Tibial nerve (tissue), 4 donors: ENCODE measurements around the gene TGM6. TPM values are rescaled to one million over a fixed set of nuclear protein-coding genes. Genes with fewer than 3 reads are reported as not detected.

ENCODE experiments used
- DNase-seq, 2 donors: peaks; one replicate each; pipeline ENCODE4 v3.0.0-alpha.2; 2019; ENCODE audit warnings: low spot score in 2 of 2
- H3K27ac ChIP-seq, 4 donors: fragments of 200-600 bp; sonication (generic) in 3 of 4; one replicate each; pipeline ENCODE4 v1.5.1; 2017 to 2019; ENCODE audit warnings: mild to moderate bottlenecking in 1 of 4
- H3K27me3 ChIP-seq, 2 donors: fragments of 200-600 bp; sonication (generic) in 1 of 2; one replicate each; pipeline versions ENCODE4 v1.5.1 to v1.6.0; 2017 to 2019
- H3K36me3 ChIP-seq, 3 donors: fragments of 200-600 bp; sonication (generic); one replicate each; pipeline ENCODE4 v1.5.1; 2018 to 2019
- H3K4me1 ChIP-seq, 4 donors: fragments of 200-600 bp; sonication (generic) in 3 of 4; one replicate each; pipeline ENCODE4 v1.5.1; 2017 to 2019
- H3K4me3 ChIP-seq, 4 donors: fragments of 200-600 bp; sonication (generic) in 3 of 4; one replicate each; pipeline ENCODE4 v1.5.1; 2017 to 2019; ENCODE audit warnings: mild to moderate bottlenecking in 1 of 4, moderate library complexity in 1 of 4
- H3K9me3 ChIP-seq, 4 donors: fragments of 200-600 bp; sonication (generic) in 3 of 4; one replicate each; pipeline ENCODE4 v1.5.1; 2017 to 2019
- EP300 ChIP-seq, 2 donors: sonication (generic); formaldehyde crosslinking; IDR thresholded peaks; one replicate each; pipeline ENCODE4 v1.6.1; 2017; ENCODE audit warnings: antibody characterized with exemption in 2 of 2, mild to moderate bottlenecking in 1 of 2
- POLR2A ChIP-seq, 2 donors: fragments of 450-650 bp; IDR thresholded peaks; one replicate each; pipeline ENCODE4 v1.6.1; 2017; ENCODE audit warnings: antibody characterized with exemption in 2 of 2, mild to moderate bottlenecking in 2 of 2, moderate library complexity in 2 of 2
- WGBS, 2 donors: methylation state at CpG; one replicate each; pipeline ENCODE4 v1.1.5; 2018; 5-methylcytosine and 5-hydroxymethylcytosine counted together
- total RNA-seq, 4 donors: library from RNA; depleted of rRNA; stranded (reverse); fragments of >200 nt; gene quantifications; one replicate each; pipeline ENCODE4 v1.1.0, GENCODE V29; 2016
- TF ChIP-seq, protein P1 (sequence below), 5 experiments: fragments of 200-600 bp in 3 of 5; fragments of 450-650 bp in 2 of 5; sonication (generic) in 3 of 5; IDR thresholded peaks; one replicate each; pipeline ENCODE4 v1.5.1; 2016 to 2019; ENCODE audit warnings: antibody characterized with exemption in 5 of 5, mild to moderate bottlenecking in 3 of 5, moderate library complexity in 2 of 5

TGM6 gene
- total RNA-seq, 4 donors from 2014 or later, result not detected

DNA sequence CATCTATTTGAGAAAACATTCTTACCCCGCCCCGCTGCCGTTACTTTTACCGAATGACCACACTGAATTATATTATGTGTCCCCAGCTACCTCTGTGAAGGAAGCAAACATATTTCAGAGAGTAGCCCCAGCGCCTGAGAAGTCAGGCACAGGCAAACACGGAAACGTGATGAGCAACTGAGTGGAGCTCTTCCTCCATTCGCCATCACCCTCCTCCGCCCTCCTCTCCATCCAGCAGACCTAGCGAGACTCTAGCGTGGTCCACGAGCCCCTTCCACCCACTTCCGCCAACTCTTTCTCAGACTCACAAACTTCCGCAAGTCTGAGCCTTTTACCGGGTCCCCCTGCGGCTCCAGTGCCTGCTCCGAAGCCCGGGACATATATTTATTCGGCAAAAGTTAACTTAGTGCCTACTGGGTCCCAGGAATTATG is 89.3 kb downstream of the TGM6 start:
- Histone ChIP-seq H3K4me1 (peaks cover 0 to 43% (median 3%) of the 10 kb centered on the region in 4 donors), H3K9me3 (no peaks in the 10 kb centered on the region), H3K36me3 (peaks cover 0 to 26% (median 8%) of the 10 kb centered on the region in 3 donors), H3K27me3 (no peaks in the 10 kb centered on the region), H3K4me3 (peak overlapping the region; percentile 55 to 80 (median 74)), H3K27ac (peak overlapping the region; percentile 80 to 94 (median 88))
- DNase-seq, result peak in 1 of 2 donors; percentile 12
- 0% methylated on average over 19 of the region's 19 CpGs for WGBS, 2 donors
- TF ChIP-seq, protein P1, sequence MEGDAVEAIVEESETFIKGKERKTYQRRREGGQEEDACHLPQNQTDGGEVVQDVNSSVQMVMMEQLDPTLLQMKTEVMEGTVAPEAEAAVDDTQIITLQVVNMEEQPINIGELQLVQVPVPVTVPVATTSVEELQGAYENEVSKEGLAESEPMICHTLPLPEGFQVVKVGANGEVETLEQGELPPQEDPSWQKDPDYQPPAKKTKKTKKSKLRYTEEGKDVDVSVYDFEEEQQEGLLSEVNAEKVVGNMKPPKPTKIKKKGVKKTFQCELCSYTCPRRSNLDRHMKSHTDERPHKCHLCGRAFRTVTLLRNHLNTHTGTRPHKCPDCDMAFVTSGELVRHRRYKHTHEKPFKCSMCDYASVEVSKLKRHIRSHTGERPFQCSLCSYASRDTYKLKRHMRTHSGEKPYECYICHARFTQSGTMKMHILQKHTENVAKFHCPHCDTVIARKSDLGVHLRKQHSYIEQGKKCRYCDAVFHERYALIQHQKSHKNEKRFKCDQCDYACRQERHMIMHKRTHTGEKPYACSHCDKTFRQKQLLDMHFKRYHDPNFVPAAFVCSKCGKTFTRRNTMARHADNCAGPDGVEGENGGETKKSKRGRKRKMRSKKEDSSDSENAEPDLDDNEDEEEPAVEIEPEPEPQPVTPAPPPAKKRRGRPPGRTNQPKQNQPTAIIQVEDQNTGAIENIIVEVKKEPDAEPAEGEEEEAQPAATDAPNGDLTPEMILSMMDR (IDR thresholded peaks at IDR 0.05), result no peak
- no peak for TF ChIP-seq EP300 (IDR thresholded peaks at IDR 0.05)
- TF ChIP-seq POLR2A (IDR thresholded peaks at IDR 0.05), result no peak

DNA sequence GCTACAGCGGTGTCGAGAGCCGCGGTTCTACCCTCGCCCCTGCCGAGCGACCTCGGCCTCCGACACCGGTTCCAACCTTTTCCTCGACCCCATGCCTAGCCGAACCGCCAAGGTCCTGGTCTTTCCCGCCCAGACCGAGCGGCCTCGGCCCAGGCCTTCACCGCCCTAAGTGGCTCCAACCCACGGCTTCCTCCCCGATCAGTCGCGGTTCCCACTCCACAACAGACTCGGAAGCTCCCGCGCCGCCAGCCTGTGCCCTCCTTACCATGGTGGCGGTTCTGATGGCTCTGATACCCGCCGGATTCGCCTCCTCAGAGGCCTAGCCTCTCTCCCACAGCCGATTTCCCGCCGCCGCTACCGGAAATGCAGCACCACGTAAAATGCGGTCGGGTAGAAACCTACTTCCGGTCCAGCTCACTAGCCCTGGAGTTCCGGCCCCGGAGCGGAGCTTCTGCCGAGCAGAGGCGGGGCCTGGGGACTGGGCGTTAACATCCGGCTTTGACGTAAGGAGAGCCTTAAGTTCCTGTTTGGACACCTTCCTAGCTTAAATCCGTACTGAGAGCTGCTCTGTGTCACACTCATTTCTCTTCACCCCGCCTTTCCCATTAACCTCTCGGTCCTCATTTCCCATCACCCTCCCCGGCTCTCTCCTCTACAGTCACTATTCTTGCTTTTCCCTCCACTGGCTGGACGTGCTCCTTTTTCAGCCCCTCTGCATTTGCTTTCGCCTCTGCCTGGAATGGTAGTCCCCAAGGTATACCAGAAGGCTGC is 89.9 kb downstream of the TGM6 start, which contains the start of gene SNRPB:
Gene SNRPB, minus strand, starts transcription at position 367 of the 771 bp plus-strand sequence. Its CDS starts 99 bp downstream, at position 268.
- H3K27me3 ChIP-seq, result no peaks in the 10 kb centered on the region
- H3K4me3 ChIP-seq, result peak within 1 kb of the TSS; percentile 55 to 80 (median 74)
- DNase-seq, result peak; percentile 87 to 92
- no peaks in the 10 kb centered on the region for H3K9me3 ChIP-seq
- TF ChIP-seq POLR2A (IDR thresholded peaks at IDR 0.05) (peak in 1 of 2 donors; percentile 98), EP300 (IDR thresholded peaks at IDR 0.05) (peak; percentile 91 to 98)
- TF ChIP-seq, protein P1 (IDR thresholded peaks at IDR 0.05), result peak in 2 of 5 experiments; percentile 10 to 36
- peaks cover 0 to 20% (median 5%) of the 10 kb centered on the region in 3 donors for H3K36me3 ChIP-seq
- 1 to 2% methylated on average over 41 to 50 of the region's 53 CpGs for WGBS, 2 donors
- H3K4me1 ChIP-seq, result peaks cover 0 to 43% (median 3%) of the 10 kb centered on the region in 4 donors
- H3K27ac ChIP-seq, result peak within 1 kb of the TSS; percentile 80 to 94 (median 88)

DNA sequence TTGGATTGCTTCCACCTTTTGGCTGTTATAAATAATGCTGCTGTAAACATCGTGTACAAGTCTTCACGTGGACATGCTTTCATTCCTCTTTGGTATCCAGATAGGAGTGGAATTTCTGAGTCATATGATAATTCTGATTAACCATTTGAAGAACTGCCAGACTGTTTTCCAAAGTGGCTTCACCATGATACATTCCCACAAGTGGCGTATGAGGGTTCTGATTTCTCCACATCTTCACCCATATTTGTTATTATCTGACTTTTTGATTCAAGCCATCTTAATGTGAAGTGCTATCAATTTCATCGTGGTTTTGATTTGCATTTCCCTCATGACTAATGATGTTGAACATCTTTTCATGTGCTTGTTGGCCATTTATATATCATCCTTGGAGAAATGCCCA is 92.8 kb downstream of the TGM6 start:
- 63 to 66% methylated on average over 4 of the region's 4 CpGs for WGBS, 2 donors
- peaks cover 0 to 20% (median 3%) of the 10 kb centered on the region in 4 donors for H3K4me1 ChIP-seq
- no peaks in the 10 kb centered on the region for H3K27me3 ChIP-seq
- H3K36me3 ChIP-seq, result peaks cover 0 to 19% (median 0%) of the 10 kb centered on the region in 3 donors
- no peak overlapping the region for H3K4me3 ChIP-seq
- DNase-seq, result no peak
- TF ChIP-seq POLR2A (IDR thresholded peaks at IDR 0.05) (no peak), EP300 (IDR thresholded peaks at IDR 0.05) (no peak)
- TF ChIP-seq, protein P1 (IDR thresholded peaks at IDR 0.05), result no peak
- H3K9me3 ChIP-seq, result no peaks in the 10 kb centered on the region
- H3K27ac ChIP-seq, result no peak overlapping the region

DNA sequence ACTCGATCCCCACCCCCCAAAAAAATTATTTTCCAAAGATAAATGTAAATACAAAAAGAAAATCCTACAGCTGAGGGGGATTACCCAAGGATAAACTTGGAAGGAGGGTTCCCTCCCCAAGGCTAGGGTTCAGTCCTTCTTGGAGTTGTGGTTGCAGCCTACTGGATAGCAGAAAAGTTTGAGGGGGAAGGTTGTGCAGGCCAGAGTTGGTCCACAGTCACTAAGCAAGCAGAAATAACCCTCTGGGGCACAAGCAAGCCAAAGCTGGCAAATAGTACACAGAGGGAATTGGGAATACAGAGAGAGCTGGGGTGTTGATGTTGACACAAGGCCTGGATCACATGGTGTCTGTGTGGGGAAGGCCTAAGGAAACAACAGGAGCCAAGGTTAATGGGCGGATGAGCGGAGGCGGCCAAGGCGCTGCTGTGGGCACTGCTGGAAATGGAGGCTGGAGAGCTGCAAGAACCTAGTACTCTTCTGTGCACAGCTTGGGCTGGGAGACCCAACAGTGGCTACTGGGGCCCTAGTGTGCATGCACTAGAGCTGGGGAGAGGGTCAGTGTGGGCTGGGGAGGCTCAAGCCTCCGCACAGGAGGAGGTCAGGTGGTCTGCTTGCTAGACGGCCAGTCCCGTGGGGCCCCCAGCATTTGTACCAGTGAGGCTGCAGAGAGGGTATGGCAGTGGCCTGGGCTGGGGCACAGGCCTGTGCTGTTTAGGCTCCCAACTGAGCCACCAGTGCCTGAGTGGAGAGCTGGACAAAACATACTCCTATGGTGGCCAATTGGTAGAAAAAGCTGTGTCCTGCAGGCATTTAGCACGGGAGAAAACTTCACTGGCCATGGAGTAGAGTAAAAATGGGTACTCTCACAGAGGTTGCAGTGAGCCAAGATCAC is 95.4 kb downstream of the TGM6 start:
- WGBS, 2 donors, result 90 to 91% methylated on average over 9 of the region's 9 CpGs
- H3K36me3 ChIP-seq, result peaks cover 0 to 34% (median 0%) of the 10 kb centered on the region in 3 donors
- no peak overlapping the region for H3K27ac ChIP-seq
- H3K27me3 ChIP-seq, result no peaks in the 10 kb centered on the region
- no peaks in the 10 kb centered on the region for H3K9me3 ChIP-seq
- DNase-seq, result no peak
- TF ChIP-seq, protein P1 (IDR thresholded peaks at IDR 0.05), result no peak
- TF ChIP-seq POLR2A (IDR thresholded peaks at IDR 0.05), result no peak
- TF ChIP-seq EP300 (IDR thresholded peaks at IDR 0.05), result no peak
- no peak overlapping the region for H3K4me3 ChIP-seq
- peaks cover 0 to 5% (median 0%) of the 10 kb centered on the region in 4 donors for H3K4me1 ChIP-seq
